SHP77 treated with DMSO at 0.1 percent for 48 hours (cell line): ENCODE data around the gene PRDM16.

Source experiments
- DNase-seq: peaks from one replicate; lab custom pipeline; 2025; lab: John Stamatoyannopoulos, UW

The PRDM16 gene

GRCh38 chr1:3397311-3397710, 328.3 kb downstream of the PRDM16 start:
- no peak for DNase-seq

DNA sequence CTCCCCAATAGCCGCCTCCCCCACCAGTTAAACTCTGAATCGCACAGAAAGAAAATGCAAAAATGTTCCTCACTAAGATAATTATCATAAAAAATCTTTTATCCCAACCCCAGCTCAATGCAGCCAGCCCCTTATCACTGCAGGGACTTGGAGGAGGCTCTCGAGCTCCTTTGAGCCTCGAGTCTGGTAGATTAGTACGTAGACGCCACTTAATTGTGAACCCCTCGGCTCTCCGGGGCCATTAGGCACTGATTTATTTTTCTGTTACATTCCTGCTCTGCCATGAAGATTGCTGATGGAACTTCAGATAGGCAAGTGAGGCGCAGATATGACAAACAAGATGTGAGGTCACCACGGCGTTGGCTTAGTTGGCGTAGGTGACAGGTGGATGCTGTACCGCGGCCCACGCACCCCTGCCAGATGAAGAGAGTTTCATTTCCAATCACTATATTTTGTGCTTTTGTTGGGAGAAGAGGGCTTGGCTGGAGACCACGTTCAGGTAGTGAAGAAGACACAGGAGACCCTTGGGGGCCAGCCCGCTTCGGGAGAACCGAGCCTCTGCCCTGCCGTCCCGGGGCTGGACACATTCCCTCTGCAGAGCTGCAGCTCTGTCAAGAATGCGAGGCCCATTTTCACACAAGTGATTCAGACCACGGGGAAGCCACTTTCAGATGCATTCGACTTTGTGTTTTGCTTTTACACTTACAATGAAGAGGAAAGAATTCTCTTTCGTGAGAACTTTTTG, 329.6 kb downstream of the PRDM16 start:
- no peak for DNase-seq

GRCh38 chr1:3399732-3400131, 330.7 kb downstream of the PRDM16 start:
- DNase-seq: no peak

- no peak for DNase-seq
Observed at GRCh38 chr1:3401585-3402257, 332.7 kb downstream of the PRDM16 start.

GRCh38 chr1:3402258-3403010, 333.4 kb downstream of the PRDM16 start:
- no peak for DNase-seq

DNA sequence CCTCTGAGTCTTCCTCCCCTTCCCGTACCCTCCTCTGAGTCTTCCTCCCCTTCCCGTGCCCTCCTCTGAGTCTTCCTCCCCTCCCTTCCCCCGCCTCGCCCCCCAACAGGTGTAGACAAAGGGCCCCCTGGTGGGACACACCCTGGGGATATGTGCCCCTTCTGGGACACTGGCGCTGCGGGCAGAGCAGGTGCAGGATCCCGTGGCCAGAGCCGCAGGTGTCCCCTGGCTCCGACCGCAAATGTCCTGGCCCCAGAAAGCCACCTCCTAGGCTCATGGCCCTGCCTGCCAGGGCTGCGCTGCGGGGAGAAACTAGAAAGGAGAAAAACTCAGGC, 334.0 kb downstream of the PRDM16 start:
- no peak for DNase-seq

GRCh38 chr1:3403388-3404231, 334.6 kb downstream of the PRDM16 start:
- no peak for DNase-seq

- DNase-seq: no peak
Observed at GRCh38 chr1:3404301-3404700, 335.3 kb downstream of the PRDM16 start.

- DNase-seq: no peak
Observed at GRCh38 chr1:3404801-3405200, 335.8 kb downstream of the PRDM16 start.

GRCh38 chr1:3405491-3405890, 336.5 kb downstream of the PRDM16 start:
- DNase-seq: no peak

GRCh38 chr1:3405974-3406867, 337.2 kb downstream of the PRDM16 start:
- no peak for DNase-seq

- DNase-seq: no peak
Observed at GRCh38 chr1:3407021-3407420, 338.0 kb downstream of the PRDM16 start.

- DNase-seq: no peak
Observed at GRCh38 chr1:3408751-3409266, 339.8 kb downstream of the PRDM16 start.

DNA sequence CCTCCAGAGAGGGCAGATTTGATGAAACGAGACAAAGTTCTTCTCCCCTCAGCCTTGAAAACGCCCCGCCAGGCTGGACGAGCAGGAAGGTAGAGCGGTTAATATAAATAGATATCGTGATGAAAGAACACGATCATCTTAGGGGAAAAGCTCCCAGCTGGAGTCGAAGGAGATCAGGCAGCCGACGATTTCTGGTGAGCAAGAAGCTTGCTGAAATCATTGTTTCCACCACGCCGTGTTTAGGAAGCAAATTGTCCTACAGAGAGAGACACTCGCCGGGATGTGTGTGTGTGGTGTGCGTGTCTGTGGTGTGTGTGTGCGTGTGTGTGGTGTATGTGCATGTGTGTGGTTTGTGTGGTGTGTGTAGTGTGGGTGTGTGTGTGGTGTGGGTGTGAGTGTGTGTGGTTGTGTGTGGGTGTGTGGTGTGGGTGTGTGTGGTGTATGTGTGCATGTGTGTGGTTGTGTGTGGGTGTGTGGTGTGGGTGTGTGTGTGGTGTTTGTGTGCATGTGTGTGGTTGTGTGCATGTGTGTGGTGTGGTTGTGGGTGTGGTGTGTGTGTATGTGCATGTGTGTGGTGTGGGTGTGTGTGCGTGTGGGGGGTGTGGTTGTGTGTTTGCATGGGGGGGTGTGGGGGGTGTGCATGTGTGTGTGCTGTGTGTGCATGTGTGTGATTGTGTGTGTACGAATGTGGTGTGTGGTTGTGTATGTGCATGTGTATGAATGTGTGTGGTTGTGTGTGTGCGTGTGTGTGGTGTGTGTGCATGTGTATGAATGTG, 340.6 kb downstream of the PRDM16 start:
- DNase-seq: no peak

GRCh38 chr1:3410142-3410925, 341.3 kb downstream of the PRDM16 start:
- DNase-seq: no peak

DNA sequence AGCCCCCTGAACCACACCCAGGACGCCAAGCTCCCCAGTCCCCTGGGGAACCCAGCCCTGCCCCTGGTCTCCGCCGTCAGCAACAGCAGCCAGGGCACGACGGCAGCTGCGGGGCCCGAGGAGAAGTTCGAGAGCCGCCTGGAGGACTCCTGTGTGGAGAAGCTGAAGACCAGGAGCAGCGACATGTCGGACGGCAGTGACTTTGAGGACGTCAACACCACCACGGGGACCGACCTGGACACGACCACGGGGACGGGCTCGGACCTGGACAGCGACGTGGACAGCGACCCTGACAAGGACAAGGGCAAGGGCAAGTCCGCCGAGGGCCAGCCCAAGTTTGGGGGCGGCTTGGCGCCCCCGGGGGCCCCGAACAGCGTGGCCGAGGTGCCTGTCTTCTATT, 342.8 kb downstream of the PRDM16 start:
- no peak for DNase-seq

DNA sequence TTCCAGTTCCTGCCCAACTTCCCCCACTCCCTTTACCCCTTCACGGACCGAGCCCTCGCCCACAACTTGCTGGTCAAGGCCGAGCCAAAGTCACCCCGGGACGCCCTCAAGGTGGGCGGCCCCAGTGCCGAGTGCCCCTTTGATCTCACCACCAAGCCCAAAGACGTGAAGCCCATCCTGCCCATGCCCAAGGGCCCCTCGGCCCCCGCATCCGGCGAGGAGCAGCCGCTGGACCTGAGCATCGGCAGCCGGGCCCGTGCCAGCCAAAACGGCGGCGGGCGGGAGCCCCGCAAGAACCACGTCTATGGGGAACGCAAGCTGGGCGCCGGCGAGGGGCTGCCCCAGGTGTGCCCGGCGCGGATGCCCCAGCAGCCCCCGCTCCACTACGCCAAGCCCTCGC, 343.4 kb downstream of the PRDM16 start:
- no peak for DNase-seq

DNA sequence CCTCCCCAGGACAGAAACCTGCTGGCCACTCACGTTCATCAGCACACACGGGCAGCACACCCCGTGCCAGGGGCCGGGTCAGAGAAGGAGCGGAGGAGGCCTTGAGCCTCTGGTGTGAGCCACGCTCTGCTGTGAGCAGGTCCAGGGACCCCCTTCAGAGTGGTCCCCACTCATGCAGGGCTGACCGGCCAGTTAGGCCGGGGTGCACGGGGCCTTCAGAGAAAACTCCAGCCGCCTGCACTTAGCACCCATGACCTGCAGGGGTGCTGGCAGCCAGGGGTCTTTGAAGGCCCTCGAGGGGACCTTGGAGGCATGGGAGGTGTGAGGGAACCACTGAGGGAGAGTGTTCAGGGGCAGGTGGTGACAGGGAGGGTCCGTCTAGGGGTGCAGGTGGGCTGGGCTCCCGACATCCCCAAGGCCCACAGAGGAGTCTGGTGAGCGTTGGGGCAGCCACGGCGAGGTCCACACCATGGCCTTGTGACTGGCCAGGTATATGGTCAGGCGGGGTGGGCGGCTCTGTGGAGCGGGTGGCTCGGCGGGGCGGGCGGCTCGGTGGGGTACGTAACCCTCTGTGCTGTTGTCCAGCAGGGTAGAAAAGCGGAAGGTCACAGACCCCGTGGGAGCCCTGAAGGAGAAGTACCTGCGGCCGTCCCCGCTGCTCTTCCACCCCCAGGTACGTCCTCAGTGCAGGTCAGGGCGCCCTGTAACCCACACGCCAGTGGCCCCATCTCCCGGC, 345.1 kb downstream of the PRDM16 start:
- DNase-seq: no peak
